Activated CD8-positive, alpha-beta memory T cell treated with anti-CD3 and anti-CD28 coated beads, Interleukin-2, amount 50 U/mL, for 24 hours (primary cell): ENCODE measurements around the gene CXorf65.

Experiments used
- DNase-seq: peaks from one replicate; pipeline ENCODE4 v3.0.0-alpha.2; 2020; ENCODE audit errors: extremely low read depth

The CXorf65 gene

DNA sequence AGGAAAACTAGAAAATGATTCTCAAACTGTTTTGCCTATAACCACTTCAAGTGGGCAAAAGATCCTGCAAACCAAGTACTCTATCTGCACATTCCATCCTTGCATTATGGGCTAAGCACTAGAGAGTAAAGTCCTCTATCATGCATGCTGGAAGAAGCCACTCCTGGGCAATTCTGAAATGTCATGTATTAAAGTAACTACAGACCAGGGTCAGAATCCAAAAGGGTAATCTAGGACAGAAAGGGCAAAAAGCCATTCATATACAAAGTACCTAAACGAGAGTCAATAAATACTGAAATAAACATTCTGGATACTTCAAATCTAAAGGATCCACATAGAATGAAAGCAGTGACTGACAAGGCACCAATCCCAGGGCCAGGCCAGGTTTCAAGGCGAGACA, 39.5 kb downstream of the CXorf65 start:
- DNase-seq = no peak

- no peak for DNase-seq
Measured at GRCh38 chrX:71060127-71060526, 46.4 kb downstream of the CXorf65 start.

GRCh38 chrX:71057848-71058530, 48.6 kb downstream of the CXorf65 start:
- no peak for DNase-seq

GRCh38 chrX:71056867-71057266, 49.7 kb downstream of the CXorf65 start:
- no peak for DNase-seq
